K562 (cell line): ENCODE data around the gene SPINT2. TPM values are rescaled to one million over a fixed set of nuclear protein-coding genes. Genes with fewer than 3 reads are reported as not detected.

Experiments used
- NR4A1 ChIP-seq, 2 experiments: fragments of 250-450 bp in 1 of 2; fragments of 450-650 bp in 1 of 2; sonication (Bioruptor Pico) in 1 of 2; IDR thresholded peaks; 2 replicates each; pipeline versions ENCODE4 v1.4.0 to v1.6.1; 2016 to 2020; ENCODE audit warnings: mild to moderate bottlenecking in 2 of 2, missing compliant biosample characterization in 1 of 2, missing genetic modification characterization in 1 of 2, moderate library complexity in 1 of 2
- POLR2AphosphoS2 ChIP-seq: IDR thresholded peaks from 2 replicates; pipeline ENCODE4 v1.6.1; 2012; ENCODE audit warnings: low read length, improper control_type of control experiment
- POU5F1 ChIP-seq: fragments of 150-350 bp; IDR thresholded peaks from 2 replicates; pipeline ENCODE4 v1.6.1; 2014; ENCODE audit warnings: borderline replicate concordance, low read length, low read depth, mild to moderate bottlenecking; ENCODE audit not compliant: partially characterized antibody
- RAD21 ChIP-seq, 2 experiments: fragments of 250-450 bp in 1 of 2; fragments of 450-650 bp in 1 of 2; sonication (Bioruptor Pico) in 1 of 2; formaldehyde crosslinking in 1 of 2; IDR thresholded peaks in 1 of 2; conservative IDR thresholded peaks in 1 of 2; 2 replicates each; pipeline versions ENCODE4 v1.4.0 to v1.8.0; 2020 to 2022; ENCODE audit warnings: mild to moderate bottlenecking in 2 of 2, moderate library complexity in 1 of 2
- RBM15 ChIP-seq: fragments of 200-400 bp; formaldehyde crosslinking; IDR thresholded peaks from 2 replicates; pipeline ENCODE4 v1.6.1; 2018; ENCODE audit warnings: mild to moderate bottlenecking, low read length, moderate library complexity; ENCODE audit not compliant: insufficient read depth
- RNF2 ChIP-seq: sonication (generic); IDR thresholded peaks from 2 replicates; pipeline ENCODE4 v1.6.1; 2016
- SMAD2 ChIP-seq: fragments of 150-350 bp; IDR thresholded peaks from 2 replicates; pipeline ENCODE4 v1.6.1; 2014; ENCODE audit warnings: low read depth, mild to moderate bottlenecking, low read length
- ZNF174 ChIP-seq: fragments of 250-450 bp; sonication (Bioruptor Pico); IDR thresholded peaks from 2 replicates; pipeline ENCODE4 v1.4.0; 2020; ENCODE audit warnings: mild to moderate bottlenecking
- ZNF184 ChIP-seq: sonication (generic); formaldehyde crosslinking; IDR thresholded peaks from 2 replicates; pipeline ENCODE4 v1.5.0; 2020; ENCODE audit warnings: missing genetic modification reagents
- ZNF239 ChIP-seq: fragments of 250-450 bp; sonication (Bioruptor Pico); IDR thresholded peaks from 2 replicates; pipeline ENCODE4 v1.4.0; 2020; ENCODE audit warnings: mild to moderate bottlenecking
- ZNF584 ChIP-seq: fragments of 200-800 bp; sonication (Bioruptor generic); IDR thresholded peaks from 2 replicates; pipeline ENCODE4 v1.6.1; 2016; ENCODE audit warnings: low read depth, mild to moderate bottlenecking, missing genetic modification characterization, missing compliant biosample characterization
- polyA plus RNA-seq, 8 experiments: library from polyadenylated mRNA; depleted of rRNA in 4 of 8; stranded (reverse) in 5 of 8; unstranded in 3 of 8; fragments of >200 nt; fragmentation: Nextera tagmentation in 2 of 8; fragmentation: Illumina TruSeq in 1 of 8; extraction: Ambion mirVana in 2 of 8; extraction: Trizol in 1 of 8; gene quantifications; 2 replicates each; pipeline versions ENCODE4 v1.2.1 to v1.2.3, GENCODE V29; 2011 to 2014; ENCODE audit warnings: inconsistent platforms in 1 of 8, missing spikeins in 1 of 8
- total RNA-seq, 7 experiments: library from RNA; depleted of rRNA in 6 of 7; stranded (reverse); fragments of >200 nt in 6 of 7; fragmentation: Illumina TruSeq in 2 of 7; extraction: Trizol in 2 of 7; gene quantifications; 2 replicates each; pipeline versions ENCODE4 v1.2.1 to v1.2.3, GENCODE V29; 2011 to 2021; ENCODE audit warnings: low replicate concordance in 1 of 7
- TF ChIP-seq, protein P1 (sequence below): IDR thresholded peaks from 2 replicates; pipeline ENCODE4 v1.6.1; 2016; ENCODE audit warnings: missing genetic modification characterization, missing compliant biosample characterization
- TF ChIP-seq, protein P2 (sequence below): fragments of 250-450 bp; sonication (Bioruptor Pico); IDR thresholded peaks from 2 replicates; pipeline ENCODE4 v1.5.0; 2020; ENCODE audit warnings: mild to moderate bottlenecking
- TF ChIP-seq, protein P3 (sequence below): fragments of 200-800 bp; sonication (Bioruptor generic); IDR thresholded peaks from 2 replicates; pipeline ENCODE4 v1.6.1; 2016; ENCODE audit warnings: missing genetic modification characterization, missing compliant biosample characterization
- TF ChIP-seq, protein P4 (sequence below): fragments of 450-650 bp; formaldehyde crosslinking; IDR thresholded peaks from 2 replicates; pipeline ENCODE4 v1.4.0; 2022; ENCODE audit warnings: missing genetic modification characterization
- TF ChIP-seq, protein P5 (sequence below): fragments of 450-650 bp; IDR thresholded peaks from 2 replicates; pipeline ENCODE4 v1.6.1; 2016; ENCODE audit warnings: missing biosample characterization, missing genetic modification characterization

Gene SPINT2
- total and polyA plus RNA-seq, 9 of the 15 experiments (the other 6 are each of a cell fraction or from before 2014, with no cell fraction given): 0.65 to 4.5 (median 3.4) TPM

DNA sequence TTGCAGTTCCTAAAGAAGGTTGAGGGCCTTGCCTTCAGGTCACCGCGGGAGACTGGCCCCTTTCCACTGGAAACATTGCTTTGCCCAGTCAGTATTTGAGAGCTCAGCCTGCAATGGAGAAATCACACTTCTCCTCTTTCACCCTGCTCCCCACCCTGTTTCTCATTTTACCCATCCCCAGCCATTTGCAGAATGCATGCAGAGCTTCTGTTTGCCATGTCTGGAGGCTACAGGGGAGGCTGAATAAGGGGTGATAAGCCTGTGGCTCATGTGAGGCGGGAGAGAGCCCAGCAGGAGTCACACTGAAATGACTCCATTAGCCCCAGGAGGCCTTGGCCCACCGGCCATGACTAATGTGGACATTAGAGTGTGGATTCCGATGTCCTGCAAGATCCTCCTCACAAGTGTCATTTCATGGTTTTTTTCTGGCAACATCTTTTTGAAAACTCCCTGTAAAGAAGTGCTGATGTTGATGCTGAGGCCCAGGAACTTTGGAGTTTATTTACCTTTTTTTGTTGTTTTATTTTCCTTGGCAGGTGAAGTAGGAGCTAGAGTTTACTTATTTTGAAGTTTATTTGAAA lies 6.3 kb downstream of the SPINT2 start (continued):
- no peak for TF ChIP-seq ZNF584 (CRISPR knock-in tag)
- TF ChIP-seq, protein P1, sequence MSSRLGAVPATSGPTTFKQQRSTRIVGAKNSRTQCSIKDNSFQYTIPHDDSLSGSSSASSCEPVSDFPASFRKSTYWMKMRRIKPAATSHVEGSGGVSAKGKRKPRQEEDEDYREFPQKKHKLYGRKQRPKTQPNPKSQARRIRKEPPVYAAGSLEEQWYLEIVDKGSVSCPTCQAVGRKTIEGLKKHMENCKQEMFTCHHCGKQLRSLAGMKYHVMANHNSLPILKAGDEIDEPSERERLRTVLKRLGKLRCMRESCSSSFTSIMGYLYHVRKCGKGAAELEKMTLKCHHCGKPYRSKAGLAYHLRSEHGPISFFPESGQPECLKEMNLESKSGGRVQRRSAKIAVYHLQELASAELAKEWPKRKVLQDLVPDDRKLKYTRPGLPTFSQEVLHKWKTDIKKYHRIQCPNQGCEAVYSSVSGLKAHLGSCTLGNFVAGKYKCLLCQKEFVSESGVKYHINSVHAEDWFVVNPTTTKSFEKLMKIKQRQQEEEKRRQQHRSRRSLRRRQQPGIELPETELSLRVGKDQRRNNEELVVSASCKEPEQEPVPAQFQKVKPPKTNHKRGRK (tag): no peak
- TF ChIP-seq POU5F1: no peak
- no peak for TF ChIP-seq NR4A1 (CRISPR knock-in tag; IDR thresholded peaks at IDR 0.05)
- peak; percentile 62; the same call in 1 of the 2 replicates for TF ChIP-seq NR4A1 (tag; IDR thresholded peaks at IDR 0.05)
- no peak for TF ChIP-seq ZNF174
- TF ChIP-seq, protein P2, sequence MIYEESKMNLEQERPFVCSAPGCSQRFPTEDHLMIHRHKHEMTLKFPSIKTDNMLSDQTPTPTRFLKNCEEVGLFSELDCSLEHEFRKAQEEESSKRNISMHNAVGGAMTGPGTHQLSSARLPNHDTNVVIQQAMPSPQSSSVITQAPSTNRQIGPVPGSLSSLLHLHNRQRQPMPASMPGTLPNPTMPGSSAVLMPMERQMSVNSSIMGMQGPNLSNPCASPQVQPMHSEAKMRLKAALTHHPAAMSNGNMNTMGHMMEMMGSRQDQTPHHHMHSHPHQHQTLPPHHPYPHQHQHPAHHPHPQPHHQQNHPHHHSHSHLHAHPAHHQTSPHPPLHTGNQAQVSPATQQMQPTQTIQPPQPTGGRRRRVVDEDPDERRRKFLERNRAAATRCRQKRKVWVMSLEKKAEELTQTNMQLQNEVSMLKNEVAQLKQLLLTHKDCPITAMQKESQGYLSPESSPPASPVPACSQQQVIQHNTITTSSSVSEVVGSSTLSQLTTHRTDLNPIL (CRISPR knock-in tag): no peak
- TF ChIP-seq, protein P3, sequence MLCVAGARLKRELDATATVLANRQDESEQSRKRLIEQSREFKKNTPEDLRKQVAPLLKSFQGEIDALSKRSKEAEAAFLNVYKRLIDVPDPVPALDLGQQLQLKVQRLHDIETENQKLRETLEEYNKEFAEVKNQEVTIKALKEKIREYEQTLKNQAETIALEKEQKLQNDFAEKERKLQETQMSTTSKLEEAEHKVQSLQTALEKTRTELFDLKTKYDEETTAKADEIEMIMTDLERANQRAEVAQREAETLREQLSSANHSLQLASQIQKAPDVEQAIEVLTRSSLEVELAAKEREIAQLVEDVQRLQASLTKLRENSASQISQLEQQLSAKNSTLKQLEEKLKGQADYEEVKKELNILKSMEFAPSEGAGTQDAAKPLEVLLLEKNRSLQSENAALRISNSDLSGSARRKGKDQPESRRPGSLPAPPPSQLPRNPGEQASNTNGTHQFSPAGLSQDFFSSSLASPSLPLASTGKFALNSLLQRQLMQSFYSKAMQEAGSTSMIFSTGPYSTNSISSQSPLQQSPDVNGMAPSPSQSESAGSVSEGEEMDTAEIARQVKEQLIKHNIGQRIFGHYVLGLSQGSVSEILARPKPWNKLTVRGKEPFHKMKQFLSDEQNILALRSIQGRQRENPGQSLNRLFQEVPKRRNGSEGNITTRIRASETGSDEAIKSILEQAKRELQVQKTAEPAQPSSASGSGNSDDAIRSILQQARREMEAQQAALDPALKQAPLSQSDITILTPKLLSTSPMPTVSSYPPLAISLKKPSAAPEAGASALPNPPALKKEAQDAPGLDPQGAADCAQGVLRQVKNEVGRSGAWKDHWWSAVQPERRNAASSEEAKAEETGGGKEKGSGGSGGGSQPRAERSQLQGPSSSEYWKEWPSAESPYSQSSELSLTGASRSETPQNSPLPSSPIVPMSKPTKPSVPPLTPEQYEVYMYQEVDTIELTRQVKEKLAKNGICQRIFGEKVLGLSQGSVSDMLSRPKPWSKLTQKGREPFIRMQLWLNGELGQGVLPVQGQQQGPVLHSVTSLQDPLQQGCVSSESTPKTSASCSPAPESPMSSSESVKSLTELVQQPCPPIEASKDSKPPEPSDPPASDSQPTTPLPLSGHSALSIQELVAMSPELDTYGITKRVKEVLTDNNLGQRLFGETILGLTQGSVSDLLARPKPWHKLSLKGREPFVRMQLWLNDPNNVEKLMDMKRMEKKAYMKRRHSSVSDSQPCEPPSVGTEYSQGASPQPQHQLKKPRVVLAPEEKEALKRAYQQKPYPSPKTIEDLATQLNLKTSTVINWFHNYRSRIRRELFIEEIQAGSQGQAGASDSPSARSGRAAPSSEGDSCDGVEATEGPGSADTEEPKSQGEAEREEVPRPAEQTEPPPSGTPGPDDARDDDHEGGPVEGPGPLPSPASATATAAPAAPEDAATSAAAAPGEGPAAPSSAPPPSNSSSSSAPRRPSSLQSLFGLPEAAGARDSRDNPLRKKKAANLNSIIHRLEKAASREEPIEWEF: no peak
- TF ChIP-seq RNF2: peak; percentile 54; the same call in 1 of the 2 replicates
- no peak for TF ChIP-seq RAD21 (CRISPR knock-in tag; conservative IDR thresholded peaks at IDR 0.05 in 1 of 2, IDR thresholded peaks at IDR 0.05 in 1 of 2)
- no peak for TF ChIP-seq ZNF239 (CRISPR knock-in tag)
- TF ChIP-seq, protein P4, sequence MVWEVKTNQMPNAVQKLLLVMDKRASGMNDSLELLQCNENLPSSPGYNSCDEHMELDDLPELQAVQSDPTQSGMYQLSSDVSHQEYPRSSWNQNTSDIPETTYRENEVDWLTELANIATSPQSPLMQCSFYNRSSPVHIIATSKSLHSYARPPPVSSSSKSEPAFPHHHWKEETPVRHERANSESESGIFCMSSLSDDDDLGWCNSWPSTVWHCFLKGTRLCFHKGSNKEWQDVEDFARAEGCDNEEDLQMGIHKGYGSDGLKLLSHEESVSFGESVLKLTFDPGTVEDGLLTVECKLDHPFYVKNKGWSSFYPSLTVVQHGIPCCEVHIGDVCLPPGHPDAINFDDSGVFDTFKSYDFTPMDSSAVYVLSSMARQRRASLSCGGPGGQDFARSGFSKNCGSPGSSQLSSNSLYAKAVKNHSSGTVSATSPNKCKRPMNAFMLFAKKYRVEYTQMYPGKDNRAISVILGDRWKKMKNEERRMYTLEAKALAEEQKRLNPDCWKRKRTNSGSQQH (CRISPR knock-in tag): no peak
- TF ChIP-seq RBM15: no peak
- no peak for TF ChIP-seq SMAD2
- no peak for TF ChIP-seq POLR2AphosphoS2
- no peak for TF ChIP-seq ZNF184 (CRISPR knock-in tag)
- TF ChIP-seq, protein P5, sequence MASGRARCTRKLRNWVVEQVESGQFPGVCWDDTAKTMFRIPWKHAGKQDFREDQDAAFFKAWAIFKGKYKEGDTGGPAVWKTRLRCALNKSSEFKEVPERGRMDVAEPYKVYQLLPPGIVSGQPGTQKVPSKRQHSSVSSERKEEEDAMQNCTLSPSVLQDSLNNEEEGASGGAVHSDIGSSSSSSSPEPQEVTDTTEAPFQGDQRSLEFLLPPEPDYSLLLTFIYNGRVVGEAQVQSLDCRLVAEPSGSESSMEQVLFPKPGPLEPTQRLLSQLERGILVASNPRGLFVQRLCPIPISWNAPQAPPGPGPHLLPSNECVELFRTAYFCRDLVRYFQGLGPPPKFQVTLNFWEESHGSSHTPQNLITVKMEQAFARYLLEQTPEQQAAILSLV (tag): no peak
